K562 treated with DMSO at 1 percent for 48 hours (cell line): Measurements from ENCODE around the gene XRRA1. TPM values are rescaled to one million over a fixed set of nuclear protein-coding genes. Genes with fewer than 3 reads are reported as not detected.

Experiments used
- total RNA-seq: library from RNA; unstranded; fragments of 300-600 nt; gene quantifications from 2 replicates; pipeline ENCODE4 v1.2.3, GENCODE V29; 2022; ENCODE audit warnings: low replicate concordance; ENCODE audit errors: extremely low read depth

The XRRA1 gene
- total RNA-seq = not detected in 2 replicates

GRCh38 chr11:74948898-74949752 is at the start of gene XRRA1, which contains the start of gene SPCS2:
TSS of gene XRRA1 (minus strand) at chr11:74949091. CDS start at chr11:74940878, 8,213 bp downstream.
TSS of gene SPCS2 (plus strand) at chr11:74949266. CDS start at chr11:74949286, 20 bp downstream.

GRCh38 chr11:74988541-74989259 is 39.8 kb upstream of the XRRA1 start, which contains the start of gene NEU3:
TSS of gene NEU3 (plus strand) at chr11:74988933. CDS start at chr11:74989061, 128 bp downstream.

Other genes starting within 250 kb of the XRRA1 start
- not detected in 2 replicates for gene CHRDL2, start 217.7 kb downstream of the XRRA1 start, total RNA-seq
- gene RNF169, start 200.2 kb downstream of the XRRA1 start, total RNA-seq = not detected in 2 replicates
- not detected in 2 replicates for gene SPCS2, start 175 bp upstream of the XRRA1 start, total RNA-seq
- not detected in 2 replicates for gene NEU3, start 39.8 kb upstream of the XRRA1 start, total RNA-seq
- gene OR2AT4, start 147.8 kb upstream of the XRRA1 start, total RNA-seq = not detected in 2 replicates
- not detected in 2 replicates for gene SLCO2B1, start 202.0 kb upstream of the XRRA1 start, total RNA-seq